Measurements from ENCODE around the gene INSYN1.

Gene INSYN1

GRCh38 chr15:73753250-73754130 lies at the start of gene INSYN1:
Gene INSYN1 (minus strand): TSS chr15:73753351. CDS start chr15:73751130, 2,221 bp downstream.
- H3K4me3 ChIP-seq (ENCODE audit: low read depth, low read length), result no peak within 1 kb of the TSS
- no peak for TF ChIP-seq CTCF (IDR thresholded peaks at IDR 0.05; ENCODE audit: control insufficient read depth, extremely low read depth, insufficient read depth)

GRCh38 chr15:73802431-73803041 lies 49.4 kb upstream of the INSYN1 start:
- no peak for DNase-seq (ENCODE audit: low read depth)
- no peak for TF ChIP-seq CTCF (IDR thresholded peaks at IDR 0.05; ENCODE audit: control insufficient read depth, extremely low read depth, insufficient read depth)

More at GRCh38 chr15:73753250-73754130, at the start of gene INSYN1:
- no peak for DNase-seq (ENCODE audit: low read depth)

DNA sequence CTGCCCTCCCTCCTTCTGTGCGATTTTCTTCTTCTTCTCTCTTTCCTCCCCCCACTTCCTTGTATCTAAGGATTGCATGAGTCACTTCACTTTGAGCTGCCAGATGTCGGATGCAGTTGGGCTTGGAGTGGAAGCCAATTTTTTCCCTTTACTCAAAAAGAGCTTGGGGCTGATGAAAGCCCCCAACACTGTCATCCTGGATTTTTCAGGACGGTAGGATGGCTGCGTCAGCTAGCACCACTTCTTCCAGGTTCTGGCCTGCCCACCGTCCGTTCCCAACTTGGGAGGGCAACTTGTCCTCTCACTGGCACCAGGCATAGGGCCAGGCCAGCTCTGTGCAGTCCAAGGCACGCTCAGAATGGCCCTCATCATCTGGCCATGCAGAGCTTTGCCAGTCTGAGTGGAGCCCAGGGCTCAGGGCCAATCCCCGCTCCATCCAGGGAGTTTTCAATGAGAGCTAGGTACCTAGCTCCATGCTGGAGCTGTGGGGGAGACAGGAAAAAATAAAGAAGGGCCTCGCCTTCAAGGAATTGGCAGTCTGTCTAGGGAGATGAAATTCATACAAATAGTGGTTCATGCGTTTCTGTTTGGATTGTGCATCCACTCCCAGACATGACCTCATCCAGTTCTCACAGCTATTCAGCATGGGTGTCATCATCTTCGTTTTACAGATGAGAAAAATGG lies 47.7 kb upstream of the INSYN1 start:
- TF ChIP-seq CTCF (IDR thresholded peaks at IDR 0.05; ENCODE audit: control insufficient read depth, extremely low read depth, insufficient read depth), result no peak
- no peak for DNase-seq (ENCODE audit: low read depth)

More at GRCh38 chr15:73802431-73803041, 49.4 kb upstream of the INSYN1 start:
- no peak overlapping the region for H3K4me3 ChIP-seq (ENCODE audit: low read depth, low read length)

DNA sequence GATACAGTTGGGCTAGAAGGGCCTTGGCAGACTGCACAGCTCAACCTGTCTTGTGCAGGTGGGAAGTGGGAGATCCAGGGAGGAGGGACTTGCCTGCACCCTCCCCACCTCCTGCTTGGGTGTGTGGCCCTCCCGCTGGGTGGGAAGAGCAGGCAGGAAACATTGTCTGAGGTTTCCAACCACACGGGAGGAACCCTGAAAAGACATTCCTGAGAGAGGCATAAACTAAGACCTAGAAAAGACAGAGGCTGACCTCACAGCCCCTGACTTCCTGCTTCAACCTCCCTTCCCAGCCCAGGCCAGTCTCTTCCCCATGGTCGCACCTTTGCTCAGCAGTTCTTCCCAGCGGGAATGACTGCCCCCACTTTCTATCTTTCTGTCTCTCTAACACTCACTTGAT lies 46.3 kb upstream of the INSYN1 start:
- DNase-seq (ENCODE audit: low read depth), result no peak
- no peak overlapping the region for H3K4me3 ChIP-seq (ENCODE audit: low read depth, low read length)
- no peak for TF ChIP-seq CTCF (IDR thresholded peaks at IDR 0.05; ENCODE audit: control insufficient read depth, extremely low read depth, insufficient read depth)

More for the DNA sequence above, 47.7 kb upstream of the INSYN1 start:
- H3K4me3 ChIP-seq (ENCODE audit: low read depth, low read length), result no peak overlapping the region

DNA sequence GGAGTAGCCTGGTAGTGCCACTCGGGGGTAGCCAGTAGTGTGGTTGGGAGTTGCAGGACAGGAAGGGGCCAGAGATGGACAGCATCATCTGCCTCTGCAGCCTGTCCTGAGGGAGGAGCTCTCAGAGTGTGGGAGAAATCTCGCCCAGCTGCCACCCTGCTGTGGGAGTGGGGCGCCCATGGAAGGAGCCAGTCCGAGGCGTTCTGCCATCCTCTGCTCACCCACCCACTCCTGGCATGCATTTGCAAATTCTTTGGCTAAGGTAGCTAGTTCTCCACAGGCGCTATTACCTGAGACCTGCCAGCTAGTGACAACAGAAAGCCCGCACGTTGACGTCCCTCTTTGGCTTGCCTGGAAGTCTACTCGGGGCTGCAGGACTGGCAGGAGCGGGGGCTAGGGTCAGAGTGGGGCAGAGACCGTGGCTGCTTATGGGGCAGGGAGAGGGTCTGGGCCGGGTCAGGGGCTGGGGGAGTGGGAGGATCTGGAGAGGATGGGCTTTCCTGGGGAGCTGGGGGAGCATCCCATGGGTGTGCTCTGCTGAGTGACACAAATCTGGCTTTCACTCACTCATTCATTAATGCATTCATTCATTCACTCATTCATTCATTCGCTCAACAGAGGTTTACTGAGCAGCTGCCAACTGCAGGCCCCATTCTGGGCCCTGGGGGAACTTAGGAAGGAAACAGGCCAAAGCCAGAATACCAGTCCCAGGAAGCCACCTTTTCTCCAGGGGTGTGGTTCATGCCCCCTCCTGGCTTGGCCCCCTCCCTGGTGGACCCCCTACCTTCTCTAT lies 44.4 kb upstream of the INSYN1 start:
- no peak for TF ChIP-seq CTCF (IDR thresholded peaks at IDR 0.05; ENCODE audit: control insufficient read depth, extremely low read depth, insufficient read depth)
- no peak overlapping the region for H3K4me3 ChIP-seq (ENCODE audit: low read depth, low read length)
- DNase-seq (ENCODE audit: low read depth), result no peak

GRCh38 chr15:73796331-73796831 lies 43.2 kb upstream of the INSYN1 start:
- DNase-seq (ENCODE audit: low read depth), result no peak
- TF ChIP-seq CTCF (IDR thresholded peaks at IDR 0.05; ENCODE audit: control insufficient read depth, extremely low read depth, insufficient read depth), result no peak
- no peak overlapping the region for H3K4me3 ChIP-seq (ENCODE audit: low read depth, low read length)
